ENCODE results near the gene NECAP2.
A peak's percentile ranks its signal among the peaks of the same experiment; 100 is the strongest.

The NECAP2 gene

GRCh38 chr1:16440470-16441281, at the start of gene NECAP2:
NECAP2 (plus strand) TSS chr1:16440724; CDS start chr1:16440762, 38 bp downstream.
- no peaks in the 10 kb centered on the region for H3K9me3 Mint-ChIP-seq
- H3K36me3 Mint-ChIP-seq (ENCODE audit: low read depth), result peaks cover 22% of the 10 kb centered on the region
- TF ChIP-seq CTCF (IDR thresholded peaks at IDR 0.05; ENCODE audit: unreplicated experiment in 3 of 3), result peak; percentile 90 to 93 (median 92)
- H3K27ac Mint-ChIP-seq, result peak within 1 kb of the TSS; percentile 85 to 94 (median 90)
- H3K4me3 Mint-ChIP-seq, result peak within 1 kb of the TSS; percentile 92 to 97 (median 95)
- H3K27me3 Mint-ChIP-seq (ENCODE audit: low read depth), result no peaks in the 10 kb centered on the region
- peaks cover 19% of the 10 kb centered on the region for H3K4me1 Mint-ChIP-seq

GRCh38 chr1:16391411-16391810, 49.1 kb upstream of the NECAP2 start:
- H3K4me1 Mint-ChIP-seq, result peaks cover 44% of the 10 kb centered on the region
- peaks cover 28% of the 10 kb centered on the region for H3K36me3 Mint-ChIP-seq (ENCODE audit: low read depth)
- no peak overlapping the region for H3K4me3 Mint-ChIP-seq
- H3K27ac Mint-ChIP-seq, result peak overlapping the region in 2 of 3 experiments; percentile 22 to 31
- no peaks in the 10 kb centered on the region for H3K27me3 Mint-ChIP-seq (ENCODE audit: low read depth)
- no peak for TF ChIP-seq CTCF (IDR thresholded peaks at IDR 0.05; ENCODE audit: unreplicated experiment in 3 of 3)
- no peaks in the 10 kb centered on the region for H3K9me3 Mint-ChIP-seq

- Mint-ChIP-seq H3K4me1 (peaks cover 30% of the 10 kb centered on the region), H3K27me3 (ENCODE audit: low read depth) (no peaks in the 10 kb centered on the region), H3K4me3 (no peak overlapping the region), H3K36me3 (ENCODE audit: low read depth) (peaks cover 36% of the 10 kb centered on the region), H3K9me3 (no peaks in the 10 kb centered on the region), H3K27ac (peak overlapping the region in 2 of 3 experiments; percentile 21 to 34)
- no peak for TF ChIP-seq CTCF (IDR thresholded peaks at IDR 0.05; ENCODE audit: unreplicated experiment in 3 of 3)
Observed at GRCh38 chr1:16392740-16393569, 47.6 kb upstream of the NECAP2 start.

- peaks cover 30% of the 10 kb centered on the region for H3K4me1 Mint-ChIP-seq
Observed at GRCh38 chr1:16393570-16394521, 46.7 kb upstream of the NECAP2 start.

More at GRCh38 chr1:16393570-16394521, 46.7 kb upstream of the NECAP2 start:
- H3K4me3 Mint-ChIP-seq, result no peak overlapping the region
- TF ChIP-seq CTCF (IDR thresholded peaks at IDR 0.05; ENCODE audit: unreplicated experiment in 3 of 3), result no peak
- H3K9me3 Mint-ChIP-seq, result no peaks in the 10 kb centered on the region
- no peaks in the 10 kb centered on the region for H3K27me3 Mint-ChIP-seq (ENCODE audit: low read depth)
- no peak overlapping the region for H3K27ac Mint-ChIP-seq
- peaks cover 36% of the 10 kb centered on the region for H3K36me3 Mint-ChIP-seq (ENCODE audit: low read depth)
